Bronchial epithelial cell (primary cell): ENCODE measurements around the gene NUMBL. TPM values are rescaled to one million over a fixed set of nuclear protein-coding genes. Genes with fewer than 3 reads are reported as not detected.

ENCODE experiments used
- DNase-seq: peaks from one replicate; pipeline ENCODE4 v3.0.0-alpha.2; 2010; ENCODE audit warnings: low read depth
- FAIRE-seq: peaks from 2 replicates; lab custom pipeline; 2011; peaks lifted over from hg19 to GRCh38; lab: Jason Lieb, UNC
- H3K27me3 ChIP-seq: 2 replicates; pipeline ENCODE4 v1.5.1; 2011; ENCODE audit warnings: low read length; ENCODE audit not compliant: control insufficient read depth, insufficient read depth
- H3K36me3 ChIP-seq: 2 replicates; pipeline ENCODE4 v1.5.1; 2011; ENCODE audit warnings: low read length; ENCODE audit not compliant: control insufficient read depth, insufficient read depth
- H3K4me3 ChIP-seq: 2 replicates; pipeline ENCODE4 v1.5.1; 2011; ENCODE audit warnings: mild to moderate bottlenecking, low read depth, low read length, control low read depth
- total RNA-seq: library from RNA; depleted of rRNA; stranded (reverse); fragments of >200 nt; gene quantifications from 2 replicates; pipeline ENCODE4 v1.2.1, GENCODE V29; 2014
- TF ChIP-seq, protein P1 (sequence below): IDR thresholded peaks from 2 replicates; pipeline ENCODE4 v1.5.1; 2011; ENCODE audit warnings: mild to moderate bottlenecking, moderate library complexity, low read length, control low read depth, inconsistent platforms; ENCODE audit not compliant: insufficient read depth, severe bottlenecking

Gene NUMBL
- total RNA-seq, 1 donor from 2014 or later: 8.4 TPM

DNA sequence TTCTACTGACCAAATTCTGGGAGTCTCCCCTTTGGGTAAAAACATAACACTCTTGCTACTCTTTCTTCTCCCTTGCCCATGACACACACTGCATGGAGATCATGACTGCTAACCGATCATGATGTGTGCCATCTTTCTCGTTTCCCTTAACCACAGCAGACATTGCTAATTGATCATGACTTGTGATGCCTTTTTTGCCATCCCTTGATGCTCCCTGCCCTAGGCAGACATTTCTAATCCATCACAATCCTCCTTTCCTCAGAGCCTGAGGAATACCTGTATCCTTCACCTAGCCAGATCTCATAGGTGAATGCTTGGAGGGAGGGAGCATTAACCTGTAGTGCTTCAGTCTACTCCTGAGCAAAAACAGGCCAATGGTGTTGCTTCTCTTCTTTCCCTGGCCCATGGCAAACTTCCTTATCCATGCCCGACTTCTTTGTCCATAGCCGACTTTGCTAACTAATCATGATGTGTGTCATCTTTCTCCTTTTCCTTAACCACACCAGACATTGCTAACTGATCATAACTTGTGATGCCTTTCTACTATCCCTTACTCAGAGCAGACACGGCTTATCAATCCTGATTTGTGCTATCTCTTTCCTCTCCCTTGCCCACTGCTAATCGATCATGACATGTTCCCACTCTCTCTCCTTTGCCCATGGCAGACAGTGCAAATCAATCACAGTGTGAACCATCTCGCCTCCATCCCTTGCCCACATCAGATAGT lies 17.7 kb downstream of the NUMBL start:
- H3K36me3 ChIP-seq: peaks cover 49% of the 10 kb centered on the region
- no peak for DNase-seq
- TF ChIP-seq, protein P1, sequence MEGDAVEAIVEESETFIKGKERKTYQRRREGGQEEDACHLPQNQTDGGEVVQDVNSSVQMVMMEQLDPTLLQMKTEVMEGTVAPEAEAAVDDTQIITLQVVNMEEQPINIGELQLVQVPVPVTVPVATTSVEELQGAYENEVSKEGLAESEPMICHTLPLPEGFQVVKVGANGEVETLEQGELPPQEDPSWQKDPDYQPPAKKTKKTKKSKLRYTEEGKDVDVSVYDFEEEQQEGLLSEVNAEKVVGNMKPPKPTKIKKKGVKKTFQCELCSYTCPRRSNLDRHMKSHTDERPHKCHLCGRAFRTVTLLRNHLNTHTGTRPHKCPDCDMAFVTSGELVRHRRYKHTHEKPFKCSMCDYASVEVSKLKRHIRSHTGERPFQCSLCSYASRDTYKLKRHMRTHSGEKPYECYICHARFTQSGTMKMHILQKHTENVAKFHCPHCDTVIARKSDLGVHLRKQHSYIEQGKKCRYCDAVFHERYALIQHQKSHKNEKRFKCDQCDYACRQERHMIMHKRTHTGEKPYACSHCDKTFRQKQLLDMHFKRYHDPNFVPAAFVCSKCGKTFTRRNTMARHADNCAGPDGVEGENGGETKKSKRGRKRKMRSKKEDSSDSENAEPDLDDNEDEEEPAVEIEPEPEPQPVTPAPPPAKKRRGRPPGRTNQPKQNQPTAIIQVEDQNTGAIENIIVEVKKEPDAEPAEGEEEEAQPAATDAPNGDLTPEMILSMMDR: no peak
- H3K27me3 ChIP-seq: no peaks in the 10 kb centered on the region
- peak; percentile 7 for FAIRE-seq
- H3K4me3 ChIP-seq: no peak overlapping the region

- DNase-seq (no peak), FAIRE-seq (no peak)
- Histone ChIP-seq H3K36me3 (peaks cover 47% of the 10 kb centered on the region), H3K4me3 (no peak overlapping the region), H3K27me3 (no peaks in the 10 kb centered on the region)
- TF ChIP-seq, protein P1: no peak
Observed at GRCh38 chr19:40672038-40672437, 18.4 kb downstream of the NUMBL start.

DNA sequence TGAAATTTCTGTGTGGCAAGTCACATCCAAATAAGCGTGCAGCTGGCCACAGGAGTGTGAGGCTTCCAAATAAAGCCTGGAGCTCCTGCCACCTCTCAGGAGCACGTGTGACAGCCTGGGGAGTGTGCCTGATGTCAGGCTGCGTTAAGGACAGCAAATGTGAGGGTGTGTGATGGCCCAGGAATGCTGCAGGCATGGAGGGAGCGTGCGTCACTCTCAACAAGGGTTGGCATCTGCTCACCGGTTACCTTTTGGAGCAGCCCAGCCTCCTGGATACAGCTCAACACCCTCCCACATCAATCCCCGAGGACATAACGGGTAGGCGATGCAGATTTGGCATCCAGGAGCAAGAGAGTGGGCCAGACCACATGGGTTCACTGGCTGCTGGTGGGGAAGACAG lies 19.0 kb downstream of the NUMBL start:
- DNase-seq (no peak), FAIRE-seq (no peak)
- TF ChIP-seq, protein P1: no peak
- H3K4me3 ChIP-seq: no peak overlapping the region
- H3K36me3 ChIP-seq: peaks cover 45% of the 10 kb centered on the region
- H3K27me3 ChIP-seq: no peaks in the 10 kb centered on the region

GRCh38 chr19:40668991-40669614 lies 21.3 kb downstream of the NUMBL start:
- Histone ChIP-seq H3K36me3 (peaks cover 41% of the 10 kb centered on the region), H3K27me3 (no peaks in the 10 kb centered on the region), H3K4me3 (no peak overlapping the region)
- no peak for FAIRE-seq
- no peak for DNase-seq
- TF ChIP-seq, protein P1: no peak

- H3K36me3 ChIP-seq: peaks cover 28% of the 10 kb centered on the region
- TF ChIP-seq, protein P1: no peak
- no peak for FAIRE-seq
- no peak overlapping the region for H3K4me3 ChIP-seq
- no peak for DNase-seq
- no peaks in the 10 kb centered on the region for H3K27me3 ChIP-seq
Observed at GRCh38 chr19:40667602-40668001, 22.8 kb downstream of the NUMBL start.
